ENCODE results near the gene LYST. TPM values are rescaled to one million over a fixed set of nuclear protein-coding genes. Genes with fewer than 3 reads are reported as not detected.

Gene LYST
- total and polyA plus RNA-seq, 2 of the 4 experiments (the other 2 are of a cell fraction) = 2.2 to 7.2 TPM

GRCh38 chr1:235838021-235838420 lies 28.7 kb downstream of the LYST start:
- in situ Hi-C loops (cut with MboI; ENCODE audit: low sequenced_read_pairs) = no loop called here

More at GRCh38 chr1:235838021-235838420, 28.7 kb downstream of the LYST start:
- H3K56ac ChIP-seq (ENCODE audit: extremely low read depth, insufficient read depth, low read length) = no peak overlapping the region
- no peaks in the 10 kb centered on the region for H3K27me3 ChIP-seq (ENCODE audit: control insufficient read depth, insufficient read depth, low read length)
- H4K91ac ChIP-seq (ENCODE audit: insufficient read depth, low read depth, low read length) = no peak overlapping the region
- no peaks in the 10 kb centered on the region for H3K9me3 ChIP-seq (ENCODE audit: control insufficient read depth, insufficient read depth, low read length)
- no peaks in the 10 kb centered on the region for H3K36me3 ChIP-seq (ENCODE audit: control insufficient read depth, insufficient read depth, low read length)
- no peak for ATAC-seq (ENCODE audit: low read depth)
- H2BK5ac ChIP-seq (ENCODE audit: low read depth, low read length, poor library complexity, severe bottlenecking) = no peak overlapping the region
- ChIA-PET POLR2A (ENCODE audit: unreplicated experiment) (no interaction called here), CTCF (interaction anchor here (0.6 kb wide), 1 partner anchor 16 kb away, joined by 4 read pairs; no protein-coding TSS in a partner anchor)
- H2BK15ac ChIP-seq (ENCODE audit: low read depth, low read length) = no peak overlapping the region
- H4K5ac ChIP-seq (ENCODE audit: low read depth, low read length) = no peak overlapping the region
- no peak overlapping the region for H3K9ac ChIP-seq (ENCODE audit: low read depth, low read length)
- no peaks in the 10 kb centered on the region for H3K9me1 ChIP-seq (ENCODE audit: insufficient read depth, low read length)
- DNase-seq = no peak
- no peak overlapping the region for H3K27ac ChIP-seq (ENCODE audit: insufficient read depth, low read length)
- intact Hi-C loops (cut with micrococcal nuclease) (no loop called here), dilution Hi-C loops (cut with HindIII; ENCODE audit: low sequenced_read_pairs, unreplicated experiment) (no loop called here)
- H3K23ac ChIP-seq (ENCODE audit: low read depth, low read length) = no peak overlapping the region
- H2BK120ac ChIP-seq (ENCODE audit: low read depth, low read length) = no peak overlapping the region
- peaks cover 0 to 2% of the 10 kb centered on the region in 2 experiments; a peak in 1 of 4 replicates for H3K79me1 ChIP-seq (ENCODE audit: low read depth in 1 of 2, low read length in 2 of 2)
- H4K20me1 ChIP-seq (ENCODE audit: insufficient read depth, low read length) = no peaks in the 10 kb centered on the region
- no peak overlapping the region for H3K14ac ChIP-seq (replicated peaks; ENCODE audit: low read depth, low read length)
- 67% methylated on average over 1 of the region's 1 CpG; no CpG with 5 or more reads in 1 of the 2 experiments for WGBS, 2 experiments (ENCODE audit: extremely low coverage in 2 of 2, insufficient read length in 1 of 2)
- H3K18ac ChIP-seq (ENCODE audit: low read depth, low read length) = no peak overlapping the region
- no peak overlapping the region for H4K8ac ChIP-seq (ENCODE audit: low read depth in 2 of 2, low read length in 2 of 2)
- H3K4me1 ChIP-seq (ENCODE audit: control insufficient read depth, insufficient read depth, low read length) = no peaks in the 10 kb centered on the region
- H2AFZ ChIP-seq (replicated peaks; ENCODE audit: low read length, poor library complexity) = no peak overlapping the region
- H2AK5ac ChIP-seq (ENCODE audit: low read depth, low read length) = no peak overlapping the region
- no peak overlapping the region for H3K4me3 ChIP-seq (ENCODE audit: insufficient read depth, low read depth, low read length)
- H3K4ac ChIP-seq (ENCODE audit: low read depth, low read length) = no peak overlapping the region
- TF ChIP-seq RFX5 (IDR thresholded peaks at IDR 0.05; ENCODE audit: low read depth, low read length) (no peak), CEBPB (IDR thresholded peaks at IDR 0.05; ENCODE audit: low read depth, low read length) (no peak), MAZ (IDR thresholded peaks at IDR 0.05; ENCODE audit: borderline replicate concordance, low read depth, low read length) (no peak), SMC3 (IDR thresholded peaks at IDR 0.05; ENCODE audit: low read depth, low read length) (no peak), NFE2L2 (IDR thresholded peaks at IDR 0.05; ENCODE audit: low read depth, low read length) (no peak), FOS (IDR thresholded peaks at IDR 0.05; ENCODE audit: low read depth, low read length) (no peak), CHD1 (IDR thresholded peaks at IDR 0.05; ENCODE audit: low read depth, low read length) (no peak), MXI1 (IDR thresholded peaks at IDR 0.05; ENCODE audit: borderline replicate concordance, low read depth, low read length) (no peak), MAFK (IDR thresholded peaks at IDR 0.05; ENCODE audit: low read depth, low read length) (no peak), RCOR1 (IDR thresholded peaks at IDR 0.05; ENCODE audit: insufficient replicate concordance, low read length) (no peak), ELK1 (IDR thresholded peaks at IDR 0.05; ENCODE audit: borderline replicate concordance, low read depth, low read length) (no peak), RAD21 (IDR thresholded peaks at IDR 0.05; ENCODE audit: low read length) (no peak), USF2 (IDR thresholded peaks at IDR 0.05; ENCODE audit: low read depth, low read length) (no peak), BHLHE40 (IDR thresholded peaks at IDR 0.05; ENCODE audit: low read depth, low read length) (no peak)
- no peak overlapping the region for H2AK9ac ChIP-seq (replicated peaks; ENCODE audit: low read depth, low read length, poor library complexity)
- H2BK20ac ChIP-seq (ENCODE audit: low read depth, low read length) = no peak overlapping the region
- no peak overlapping the region for H3K4me2 ChIP-seq (ENCODE audit: low read depth, low read length)
- BruUV-seq (replicated peaks) = no TSS peak

All from IMR-90 (cell line).